GM23338 (cell line): ENCODE data around the gene PGBD5.

Experiments
- CREB1 ChIP-seq: fragments of 250-450 bp; sonication (Bioruptor Pico); IDR thresholded peaks from 2 replicates; pipeline ENCODE4 v1.5.0; 2020; ENCODE audit warnings: low read depth, mild to moderate bottlenecking, moderate library complexity
- CTCF ChIP-seq, 2 experiments: fragments of 200-600 bp in 1 of 2; sonication (generic) in 1 of 2; conservative IDR thresholded peaks; 2 replicates each; pipeline versions ENCODE4 v1.5.1 to v1.6.1; 2016 to 2017; ENCODE audit warnings: antibody characterized with exemption in 2 of 2, low read depth in 2 of 2, mild to moderate bottlenecking in 2 of 2, moderate library complexity in 1 of 2
- EZH2 ChIP-seq: fragments of 200-600 bp; sonication (generic); IDR thresholded peaks from one replicate; pipeline ENCODE4 v1.8.0; 2017; ENCODE audit warnings: antibody characterized with exemption, mild to moderate bottlenecking, low read depth; ENCODE audit not compliant: unreplicated experiment
- EZH2phosphoT487 ChIP-seq: fragments of 200-600 bp; sonication (generic); IDR thresholded peaks from one replicate; pipeline ENCODE4 v1.8.1; 2018; ENCODE audit warnings: antibody characterized with exemption; ENCODE audit not compliant: unreplicated experiment
- JUNB ChIP-seq: IDR thresholded peaks from one replicate; pipeline ENCODE4 v1.6.1; 2016; ENCODE audit warnings: antibody characterized with exemption; ENCODE audit not compliant: unreplicated experiment
- NANOG ChIP-seq: IDR thresholded peaks from 2 replicates; pipeline ENCODE4 v1.6.1; 2016; ENCODE audit warnings: antibody characterized with exemption, borderline replicate concordance
- POLR2AphosphoS5 ChIP-seq: IDR thresholded peaks from 2 replicates; pipeline ENCODE4 v1.6.1; 2016; ENCODE audit warnings: antibody characterized with exemption, low read depth
- STAT1 ChIP-seq: IDR thresholded peaks from one replicate; pipeline ENCODE4 v1.6.1; 2016; ENCODE audit warnings: antibody characterized with exemption; ENCODE audit not compliant: unreplicated experiment
- ZNF114 ChIP-seq: fragments of 250-450 bp; sonication (Bioruptor Pico); IDR thresholded peaks from 2 replicates; pipeline ENCODE4 v1.5.0; 2020; ENCODE audit warnings: mild to moderate bottlenecking, moderate library complexity
- TF ChIP-seq, protein P1 (sequence below): fragments of 250-450 bp; sonication (Bioruptor Pico); IDR thresholded peaks from 2 replicates; pipeline ENCODE4 v1.5.0; 2020; ENCODE audit warnings: mild to moderate bottlenecking, moderate library complexity
- TF ChIP-seq, protein P2 (sequence below): IDR thresholded peaks from one replicate; pipeline ENCODE4 v1.6.1; 2018; ENCODE audit warnings: antibody characterized with exemption; ENCODE audit not compliant: unreplicated experiment
- TF ChIP-seq, protein P3 (sequence below): IDR thresholded peaks from 2 replicates; pipeline ENCODE4 v1.6.1; 2016; ENCODE audit warnings: antibody characterized with exemption

GRCh38 chr1:230315099-230315498 is 111.0 kb downstream of the PGBD5 start:
- TF ChIP-seq EZH2phosphoT487 (no peak), CTCF (conservative IDR thresholded peaks at IDR 0.05; ENCODE audit: low read depth in 2 of 2) (peak in 1 of 2 experiments; percentile 27; a peak in 1 of 4 replicates), EZH2 (no peak), STAT1 (no peak), JUNB (no peak), POLR2AphosphoS5 (no peak), CREB1 (CRISPR knock-in tag) (no peak), ZNF114 (CRISPR knock-in tag) (no peak), NANOG (no peak)
- TF ChIP-seq, protein P1, sequence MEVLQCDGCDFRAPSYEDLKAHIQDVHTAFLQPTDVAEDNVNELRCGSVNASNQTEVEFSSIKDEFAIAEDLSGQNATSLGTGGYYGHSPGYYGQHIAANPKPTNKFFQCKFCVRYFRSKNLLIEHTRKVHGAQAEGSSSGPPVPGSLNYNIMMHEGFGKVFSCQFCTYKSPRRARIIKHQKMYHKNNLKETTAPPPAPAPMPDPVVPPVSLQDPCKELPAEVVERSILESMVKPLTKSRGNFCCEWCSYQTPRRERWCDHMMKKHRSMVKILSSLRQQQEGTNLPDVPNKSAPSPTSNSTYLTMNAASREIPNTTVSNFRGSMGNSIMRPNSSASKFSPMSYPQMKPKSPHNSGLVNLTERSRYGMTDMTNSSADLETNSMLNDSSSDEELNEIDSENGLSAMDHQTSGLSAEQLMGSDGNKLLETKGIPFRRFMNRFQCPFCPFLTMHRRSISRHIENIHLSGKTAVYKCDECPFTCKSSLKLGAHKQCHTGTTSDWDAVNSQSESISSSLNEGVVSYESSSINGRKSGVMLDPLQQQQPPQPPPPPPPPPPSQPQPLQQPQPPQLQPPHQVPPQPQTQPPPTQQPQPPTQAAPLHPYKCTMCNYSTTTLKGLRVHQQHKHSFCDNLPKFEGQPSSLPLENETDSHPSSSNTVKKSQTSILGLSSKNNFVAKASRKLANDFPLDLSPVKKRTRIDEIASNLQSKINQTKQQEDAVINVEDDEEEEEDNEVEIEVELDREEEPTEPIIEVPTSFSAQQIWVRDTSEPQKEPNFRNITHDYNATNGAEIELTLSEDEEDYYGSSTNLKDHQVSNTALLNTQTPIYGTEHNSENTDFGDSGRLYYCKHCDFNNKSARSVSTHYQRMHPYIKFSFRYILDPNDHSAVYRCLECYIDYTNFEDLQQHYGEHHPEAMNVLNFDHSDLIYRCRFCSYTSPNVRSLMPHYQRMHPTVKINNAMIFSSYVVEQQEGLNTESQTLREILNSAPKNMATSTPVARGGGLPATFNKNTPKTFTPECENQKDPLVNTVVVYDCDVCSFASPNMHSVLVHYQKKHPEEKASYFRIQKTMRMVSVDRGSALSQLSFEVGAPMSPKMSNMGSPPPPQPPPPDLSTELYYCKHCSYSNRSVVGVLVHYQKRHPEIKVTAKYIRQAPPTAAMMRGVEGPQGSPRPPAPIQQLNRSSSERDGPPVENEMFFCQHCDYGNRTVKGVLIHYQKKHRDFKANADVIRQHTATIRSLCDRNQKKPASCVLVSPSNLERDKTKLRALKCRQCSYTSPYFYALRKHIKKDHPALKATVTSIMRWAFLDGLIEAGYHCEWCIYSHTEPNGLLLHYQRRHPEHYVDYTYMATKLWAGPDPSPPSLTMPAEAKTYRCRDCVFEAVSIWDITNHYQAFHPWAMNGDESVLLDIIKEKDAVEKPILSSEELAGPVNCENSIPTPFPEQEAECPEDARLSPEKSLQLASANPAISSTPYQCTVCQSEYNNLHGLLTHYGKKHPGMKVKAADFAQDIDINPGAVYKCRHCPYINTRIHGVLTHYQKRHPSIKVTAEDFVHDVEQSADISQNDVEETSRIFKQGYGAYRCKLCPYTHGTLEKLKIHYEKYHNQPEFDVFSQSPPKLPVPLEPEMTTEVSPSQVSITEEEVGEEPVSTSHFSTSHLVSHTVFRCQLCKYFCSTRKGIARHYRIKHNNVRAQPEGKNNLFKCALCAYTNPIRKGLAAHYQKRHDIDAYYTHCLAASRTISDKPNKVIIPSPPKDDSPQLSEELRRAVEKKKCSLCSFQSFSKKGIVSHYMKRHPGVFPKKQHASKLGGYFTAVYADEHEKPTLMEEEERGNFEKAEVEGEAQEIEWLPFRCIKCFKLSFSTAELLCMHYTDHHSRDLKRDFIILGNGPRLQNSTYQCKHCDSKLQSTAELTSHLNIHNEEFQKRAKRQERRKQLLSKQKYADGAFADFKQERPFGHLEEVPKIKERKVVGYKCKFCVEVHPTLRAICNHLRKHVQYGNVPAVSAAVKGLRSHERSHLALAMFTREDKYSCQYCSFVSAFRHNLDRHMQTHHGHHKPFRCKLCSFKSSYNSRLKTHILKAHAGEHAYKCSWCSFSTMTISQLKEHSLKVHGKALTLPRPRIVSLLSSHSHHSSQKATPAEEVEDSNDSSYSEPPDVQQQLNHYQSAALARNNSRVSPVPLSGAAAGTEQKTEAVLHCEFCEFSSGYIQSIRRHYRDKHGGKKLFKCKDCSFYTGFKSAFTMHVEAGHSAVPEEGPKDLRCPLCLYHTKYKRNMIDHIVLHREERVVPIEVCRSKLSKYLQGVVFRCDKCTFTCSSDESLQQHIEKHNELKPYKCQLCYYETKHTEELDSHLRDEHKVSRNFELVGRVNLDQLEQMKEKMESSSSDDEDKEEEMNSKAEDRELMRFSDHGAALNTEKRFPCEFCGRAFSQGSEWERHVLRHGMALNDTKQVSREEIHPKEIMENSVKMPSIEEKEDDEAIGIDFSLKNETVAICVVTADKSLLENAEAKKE (CRISPR knock-in tag) = no peak
- TF ChIP-seq, protein P2, sequence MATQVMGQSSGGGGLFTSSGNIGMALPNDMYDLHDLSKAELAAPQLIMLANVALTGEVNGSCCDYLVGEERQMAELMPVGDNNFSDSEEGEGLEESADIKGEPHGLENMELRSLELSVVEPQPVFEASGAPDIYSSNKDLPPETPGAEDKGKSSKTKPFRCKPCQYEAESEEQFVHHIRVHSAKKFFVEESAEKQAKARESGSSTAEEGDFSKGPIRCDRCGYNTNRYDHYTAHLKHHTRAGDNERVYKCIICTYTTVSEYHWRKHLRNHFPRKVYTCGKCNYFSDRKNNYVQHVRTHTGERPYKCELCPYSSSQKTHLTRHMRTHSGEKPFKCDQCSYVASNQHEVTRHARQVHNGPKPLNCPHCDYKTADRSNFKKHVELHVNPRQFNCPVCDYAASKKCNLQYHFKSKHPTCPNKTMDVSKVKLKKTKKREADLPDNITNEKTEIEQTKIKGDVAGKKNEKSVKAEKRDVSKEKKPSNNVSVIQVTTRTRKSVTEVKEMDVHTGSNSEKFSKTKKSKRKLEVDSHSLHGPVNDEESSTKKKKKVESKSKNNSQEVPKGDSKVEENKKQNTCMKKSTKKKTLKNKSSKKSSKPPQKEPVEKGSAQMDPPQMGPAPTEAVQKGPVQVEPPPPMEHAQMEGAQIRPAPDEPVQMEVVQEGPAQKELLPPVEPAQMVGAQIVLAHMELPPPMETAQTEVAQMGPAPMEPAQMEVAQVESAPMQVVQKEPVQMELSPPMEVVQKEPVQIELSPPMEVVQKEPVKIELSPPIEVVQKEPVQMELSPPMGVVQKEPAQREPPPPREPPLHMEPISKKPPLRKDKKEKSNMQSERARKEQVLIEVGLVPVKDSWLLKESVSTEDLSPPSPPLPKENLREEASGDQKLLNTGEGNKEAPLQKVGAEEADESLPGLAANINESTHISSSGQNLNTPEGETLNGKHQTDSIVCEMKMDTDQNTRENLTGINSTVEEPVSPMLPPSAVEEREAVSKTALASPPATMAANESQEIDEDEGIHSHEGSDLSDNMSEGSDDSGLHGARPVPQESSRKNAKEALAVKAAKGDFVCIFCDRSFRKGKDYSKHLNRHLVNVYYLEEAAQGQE = no peak
- TF ChIP-seq, protein P3, sequence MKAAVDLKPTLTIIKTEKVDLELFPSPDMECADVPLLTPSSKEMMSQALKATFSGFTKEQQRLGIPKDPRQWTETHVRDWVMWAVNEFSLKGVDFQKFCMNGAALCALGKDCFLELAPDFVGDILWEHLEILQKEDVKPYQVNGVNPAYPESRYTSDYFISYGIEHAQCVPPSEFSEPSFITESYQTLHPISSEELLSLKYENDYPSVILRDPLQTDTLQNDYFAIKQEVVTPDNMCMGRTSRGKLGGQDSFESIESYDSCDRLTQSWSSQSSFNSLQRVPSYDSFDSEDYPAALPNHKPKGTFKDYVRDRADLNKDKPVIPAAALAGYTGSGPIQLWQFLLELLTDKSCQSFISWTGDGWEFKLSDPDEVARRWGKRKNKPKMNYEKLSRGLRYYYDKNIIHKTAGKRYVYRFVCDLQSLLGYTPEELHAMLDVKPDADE = no peak
